HK-2 (cell line): ENCODE results near the gene ADAMTS2.
A peak's percentile ranks its signal among the peaks of the same experiment; 100 is the strongest.

Experiments
- DNase-seq: peaks from one replicate; pipeline ENCODE4 v3.0.0-alpha.2; 2018; ENCODE audit not compliant: unreplicated experiment

Gene ADAMTS2

GRCh38 chr5:179278546-179278945 is 66.7 kb downstream of the ADAMTS2 start:
- no peak for DNase-seq

- DNase-seq, result no peak
These were observed 67.1 kb downstream of the ADAMTS2 start for GRCh38 chr5:179278119-179278518.

GRCh38 chr5:179276838-179277395 is 68.3 kb downstream of the ADAMTS2 start:
- no peak for DNase-seq

- DNase-seq, result peak; percentile 81
These were observed 69.1 kb downstream of the ADAMTS2 start for GRCh38 chr5:179275941-179276837.

GRCh38 chr5:179275381-179275878 is 69.8 kb downstream of the ADAMTS2 start:
- DNase-seq, result no peak

GRCh38 chr5:179274321-179275315 is 70.6 kb downstream of the ADAMTS2 start:
- no peak for DNase-seq

GRCh38 chr5:179273441-179274145 is 71.7 kb downstream of the ADAMTS2 start:
- no peak for DNase-seq

- no peak for DNase-seq
These were observed 72.2 kb downstream of the ADAMTS2 start for GRCh38 chr5:179273073-179273435.

- DNase-seq, result no peak
These were observed 72.8 kb downstream of the ADAMTS2 start for GRCh38 chr5:179272326-179273072.

GRCh38 chr5:179271821-179272325 is 73.4 kb downstream of the ADAMTS2 start:
- no peak for DNase-seq

GRCh38 chr5:179271428-179271734 is 73.9 kb downstream of the ADAMTS2 start:
- DNase-seq, result no peak

- DNase-seq, result no peak
These were observed 74.5 kb downstream of the ADAMTS2 start for GRCh38 chr5:179270581-179271427.

GRCh38 chr5:179269781-179270543 is 75.3 kb downstream of the ADAMTS2 start:
- no peak for DNase-seq

- DNase-seq, result no peak
These were observed 76.1 kb downstream of the ADAMTS2 start for GRCh38 chr5:179268966-179269693.

GRCh38 chr5:179268399-179268952 is 76.8 kb downstream of the ADAMTS2 start:
- DNase-seq, result no peak

GRCh38 chr5:179267671-179268083 is 77.6 kb downstream of the ADAMTS2 start:
- DNase-seq, result no peak

GRCh38 chr5:179267071-179267670 is 78.1 kb downstream of the ADAMTS2 start:
- no peak for DNase-seq
